GM19324 (cell line): ENCODE measurements around the gene NEK6.

Experiments used
- ATAC-seq: cut with Tn5 transposase; IDR thresholded peaks from one replicate; pipeline ENCODE4 v1.9.1; 2021; ENCODE audit warnings: mild to moderate bottlenecking, moderate library complexity; ENCODE audit not compliant: unreplicated experiment, low FRiP score

Gene NEK6

GRCh38 chr9:124274738-124275137, 17.0 kb downstream of the NEK6 start:
- ATAC-seq = no peak

DNA sequence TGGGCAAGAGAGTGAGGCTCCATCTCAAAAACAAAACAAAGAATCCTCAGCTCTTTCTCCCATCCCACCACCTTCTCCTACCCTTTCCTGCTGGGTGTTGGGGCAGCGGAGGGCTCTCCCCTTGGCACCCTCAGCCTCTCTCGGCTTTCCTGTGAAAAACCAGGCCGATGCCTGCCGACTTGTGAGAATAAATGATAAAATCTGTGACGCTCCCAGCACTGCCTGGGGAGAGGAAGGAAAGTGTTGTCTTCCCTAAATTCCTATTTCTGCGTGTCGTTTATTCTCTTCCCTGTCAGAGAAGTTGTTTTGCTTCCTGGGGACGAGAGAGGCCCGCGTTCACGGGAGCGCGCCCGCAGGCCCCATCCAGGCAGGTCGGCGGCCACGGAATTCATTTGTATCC, 19.7 kb downstream of the NEK6 start:
- ATAC-seq = no peak

DNA sequence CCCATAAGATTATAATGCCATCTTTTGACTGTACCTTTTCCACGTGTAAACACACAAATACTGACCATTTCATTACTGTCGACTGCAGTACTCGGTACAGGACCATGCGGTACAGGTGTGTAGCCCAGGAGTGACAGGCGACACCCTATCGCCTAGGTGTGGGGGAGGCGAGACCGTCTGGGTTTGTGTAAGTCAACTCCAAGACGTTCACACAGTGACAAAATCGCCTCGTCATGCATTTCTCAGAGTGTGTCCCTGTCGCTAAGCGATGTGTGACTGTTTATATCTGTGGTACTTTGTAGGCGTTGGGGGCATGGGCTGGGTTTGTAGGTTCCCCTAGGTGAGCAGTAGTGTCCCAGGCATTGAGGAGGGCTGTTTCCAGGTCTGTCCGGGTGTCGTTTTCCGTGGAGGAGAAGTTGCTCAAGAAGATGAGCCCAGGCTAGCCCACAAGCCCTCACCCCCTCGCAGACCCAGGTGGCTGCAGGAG, 20.3 kb downstream of the NEK6 start:
- ATAC-seq = no peak

DNA sequence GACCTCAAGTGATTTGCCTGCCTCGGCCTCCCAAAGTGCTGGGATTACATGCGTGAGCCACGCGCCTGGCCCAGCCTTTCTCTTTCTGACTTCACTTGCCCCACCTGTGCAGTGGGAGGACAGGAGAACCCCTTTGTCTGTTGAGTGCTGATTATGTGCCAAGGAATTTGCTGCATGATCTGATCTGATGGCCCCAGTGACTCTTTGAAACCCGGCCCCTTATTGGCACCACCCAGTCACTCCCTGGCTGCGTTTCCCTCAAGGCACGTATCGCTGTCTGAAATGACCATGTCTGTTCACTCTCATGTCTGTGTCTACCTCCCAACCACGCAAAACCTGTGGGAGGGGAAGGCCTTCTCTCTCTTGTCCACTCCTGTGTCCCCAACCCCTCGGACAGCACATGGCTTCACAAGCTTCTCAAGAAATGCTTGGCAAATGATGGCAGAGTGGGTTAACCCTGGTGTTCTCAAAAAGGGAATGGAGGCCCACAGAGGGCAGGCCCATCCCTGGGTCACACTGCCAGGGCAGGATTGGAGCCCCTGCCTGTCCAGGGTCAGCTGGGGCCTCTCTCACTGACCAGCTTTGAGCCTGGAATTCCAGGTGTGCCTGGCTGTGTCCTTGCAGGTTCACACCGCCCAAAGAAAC, 21.9 kb downstream of the NEK6 start:
- ATAC-seq = no peak

GRCh38 chr9:124280176-124280691, 22.5 kb downstream of the NEK6 start:
- ATAC-seq = no peak

GRCh38 chr9:124281931-124282371, 24.2 kb downstream of the NEK6 start:
- ATAC-seq = no peak

- no peak for ATAC-seq
Measured at GRCh38 chr9:124282442-124283227, 24.9 kb downstream of the NEK6 start.

DNA sequence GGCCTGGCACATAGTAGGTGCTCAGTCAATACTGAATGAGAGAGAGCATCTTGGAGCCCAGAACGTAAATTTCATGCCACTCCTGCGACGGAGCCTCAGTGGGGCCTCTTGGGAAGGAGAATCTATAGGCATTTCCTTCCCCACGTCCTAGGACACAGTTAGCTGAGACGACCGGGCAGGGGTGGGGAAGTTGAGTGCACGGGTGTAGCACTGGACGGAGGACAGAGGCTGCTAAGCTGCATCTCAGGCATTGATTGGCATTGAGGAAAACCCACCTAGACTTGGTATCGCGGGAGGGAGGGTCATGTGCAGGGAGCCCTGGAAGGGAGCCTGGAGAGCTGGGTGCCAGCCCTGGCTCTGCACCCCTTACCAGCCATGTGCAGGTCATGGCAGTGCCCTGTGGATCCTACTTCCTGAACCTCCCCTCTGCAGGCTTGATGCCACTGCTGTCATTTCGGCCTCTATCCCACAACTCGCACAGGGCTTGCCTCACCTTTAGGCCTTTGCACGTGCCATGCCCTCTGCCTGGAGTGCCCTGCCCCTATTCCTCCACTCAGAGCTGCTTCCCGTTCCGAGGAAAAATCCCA, 25.6 kb downstream of the NEK6 start:
- ATAC-seq = no peak

- ATAC-seq = no peak
Measured at GRCh38 chr9:124284237-124284831, 26.6 kb downstream of the NEK6 start.

- ATAC-seq = no peak
Measured at GRCh38 chr9:124284940-124285441, 27.2 kb downstream of the NEK6 start.

- ATAC-seq = no peak
Measured at GRCh38 chr9:124285490-124285889, 27.7 kb downstream of the NEK6 start.

GRCh38 chr9:124285903-124286291, 28.1 kb downstream of the NEK6 start:
- ATAC-seq = peak; percentile 21

GRCh38 chr9:124286292-124286931, 28.7 kb downstream of the NEK6 start:
- peak; percentile 50 for ATAC-seq

DNA sequence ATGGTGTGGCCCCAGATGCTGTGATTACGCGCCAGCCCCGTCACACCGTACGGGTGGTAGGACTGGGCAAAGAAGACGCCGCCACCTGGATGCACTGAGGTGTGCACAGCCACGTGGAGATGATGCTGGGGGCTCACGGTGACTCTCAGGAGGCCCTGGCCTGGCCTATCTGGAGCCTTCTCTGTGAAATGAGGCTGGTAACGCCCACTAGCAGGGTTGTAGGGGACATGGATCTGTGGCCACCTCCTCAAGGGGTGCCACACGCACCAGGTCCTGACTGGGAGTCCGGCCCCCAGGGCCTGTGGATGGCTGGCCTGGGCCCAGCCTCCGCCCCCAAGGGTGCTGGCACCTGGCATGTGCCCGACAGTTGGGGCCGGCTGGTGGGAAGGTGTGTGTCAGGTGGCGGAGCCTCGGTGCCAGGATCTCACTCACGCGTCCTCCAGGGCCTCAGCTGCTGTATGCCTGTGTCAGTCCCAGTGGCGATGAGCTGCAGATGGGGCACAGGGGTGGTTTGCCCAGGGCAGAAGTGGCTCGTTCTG, 32.4 kb downstream of the NEK6 start:
- no peak for ATAC-seq

DNA sequence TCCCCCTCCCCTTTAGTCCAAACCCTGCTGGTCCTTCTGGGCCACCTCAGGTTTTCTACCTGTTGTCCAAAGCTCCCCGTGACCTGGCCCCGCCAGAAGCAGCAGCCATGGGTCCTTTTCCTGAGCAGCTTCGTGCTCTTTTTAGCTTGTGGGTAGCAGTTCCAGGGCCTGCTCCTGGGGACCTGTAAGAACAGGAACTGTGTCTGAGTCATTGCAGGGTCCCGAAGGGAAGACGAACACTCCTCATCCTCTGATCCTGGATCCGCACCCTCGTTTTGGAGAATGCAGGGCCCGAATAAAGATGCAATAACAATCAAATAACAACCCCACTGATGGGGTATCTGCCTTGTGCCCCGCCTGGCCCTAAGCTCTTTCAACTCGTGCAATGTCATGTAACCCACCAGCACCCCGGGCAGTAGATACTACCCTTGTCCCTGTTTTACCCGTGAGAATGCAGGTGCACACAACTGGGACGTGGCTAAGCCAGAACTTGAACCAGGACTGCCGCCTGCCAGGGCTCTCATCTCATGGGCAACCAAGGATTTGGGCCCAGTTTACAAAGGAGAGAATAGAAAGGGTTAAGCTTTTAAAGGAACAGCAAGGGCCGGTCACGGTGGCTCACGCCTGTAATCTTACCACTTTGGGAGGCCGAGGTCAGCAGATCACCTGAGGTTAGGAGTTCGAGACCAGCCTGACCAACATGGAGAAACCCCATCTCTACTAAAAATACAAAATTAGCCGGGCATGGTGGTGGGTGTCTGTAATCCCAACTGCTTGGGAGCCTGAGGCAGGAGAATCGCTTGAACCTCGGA, 33.2 kb downstream of the NEK6 start:
- ATAC-seq = no peak

DNA sequence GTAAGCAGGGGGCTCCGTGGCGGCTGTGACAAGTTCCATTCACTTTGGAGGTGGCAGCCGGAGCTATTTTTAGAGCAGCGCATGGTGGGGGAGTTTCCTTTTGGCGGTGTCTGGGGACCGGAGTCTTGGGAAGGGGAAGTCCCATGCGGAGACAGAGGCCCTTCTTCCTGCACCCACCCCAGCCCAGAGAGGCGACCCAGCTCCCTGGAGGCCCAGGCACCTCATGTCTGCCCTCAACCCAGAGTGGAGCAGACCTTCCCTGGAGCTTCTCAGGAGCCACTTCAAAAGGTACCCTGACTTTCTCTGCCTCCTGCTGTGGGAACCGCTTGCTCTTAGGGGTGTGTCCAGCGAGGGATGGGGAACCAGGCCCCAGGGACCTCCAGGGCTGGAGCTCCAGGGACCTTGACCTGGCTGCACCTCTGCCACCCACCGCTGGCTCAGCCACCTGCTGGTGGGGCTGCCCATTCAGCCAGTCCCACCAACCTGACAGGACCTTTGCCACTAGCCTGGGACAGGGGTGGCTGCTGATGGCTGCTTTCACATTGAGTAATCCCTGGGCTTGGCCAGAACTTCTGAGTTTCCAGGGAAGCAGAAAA, 34.1 kb downstream of the NEK6 start:
- ATAC-seq = peak; percentile 48

GRCh38 chr9:124292696-124293593, 35.2 kb downstream of the NEK6 start:
- no peak for ATAC-seq
